GM23338 (cell line): Measurements from ENCODE around the gene B3GALNT1. TPM values are rescaled to one million over a fixed set of nuclear protein-coding genes. Genes with fewer than 3 reads are reported as not detected.

Experiments used
- ATAC-seq: fragments of 200-7000 bp; cut with Tn5 transposase; 3 replicates; pipeline ENCODE4 v1.9.1; 2020
- DNase-seq: peaks from one replicate; pipeline ENCODE4 v3.0.0-alpha.2; 2015; ENCODE audit warnings: low spot score
- H2AFZ ChIP-seq: fragments of 200-600 bp; sonication (generic); 2 replicates; pipeline ENCODE4 v1.8.0; 2016; ENCODE audit warnings: antibody characterized with exemption, mild to moderate bottlenecking, moderate library complexity
- H3F3A ChIP-seq: fragments of 200-600 bp; sonication (generic); replicated peaks from 2 replicates; pipeline ENCODE4 v1.8.0; 2017; ENCODE audit warnings: antibody characterized with exemption, mixed run types, low read depth
- H3K27ac ChIP-seq: fragments of 200-600 bp; sonication (generic); 2 replicates; pipeline ENCODE4 v1.6.1; 2016; ENCODE audit warnings: low read depth
- H3K27me3 ChIP-seq: fragments of 200-600 bp; sonication (generic); 2 replicates; pipeline ENCODE4 v1.8.0; 2016; ENCODE audit warnings: mild to moderate bottlenecking, mixed run types, moderate library complexity; ENCODE audit not compliant: insufficient read depth
- H3K36me3 ChIP-seq: fragments of 200-600 bp; sonication (generic); 2 replicates; pipeline ENCODE4 v1.8.0; 2016; ENCODE audit warnings: mild to moderate bottlenecking; ENCODE audit not compliant: insufficient read depth
- H3K4me1 ChIP-seq: fragments of 200-600 bp; sonication (generic); 2 replicates; pipeline ENCODE4 v1.8.0; 2016; ENCODE audit warnings: mild to moderate bottlenecking, moderate library complexity; ENCODE audit not compliant: insufficient read depth
- H3K4me2 ChIP-seq: fragments of 200-600 bp; sonication (generic); 2 replicates; pipeline ENCODE4 v1.7.1; 2017; ENCODE audit warnings: mixed run types
- H3K4me3 ChIP-seq: fragments of 200-600 bp; sonication (generic); 2 replicates; pipeline ENCODE4 v1.6.1; 2016; ENCODE audit warnings: mixed run types
- H3K79me2 ChIP-seq: fragments of 200-600 bp; sonication (generic); replicated peaks from 2 replicates; pipeline ENCODE4 v1.8.0; 2017; ENCODE audit warnings: mild to moderate bottlenecking; ENCODE audit not compliant: insufficient read depth
- H3K9me2 ChIP-seq: fragments of 200-600 bp; sonication (generic); 2 replicates; pipeline ENCODE4 v1.8.0; 2017; ENCODE audit not compliant: insufficient read depth
- H4K20me1 ChIP-seq: fragments of 200-600 bp; sonication (generic); replicated peaks from 2 replicates; pipeline ENCODE4 v1.8.0; 2017; ENCODE audit warnings: mild to moderate bottlenecking; ENCODE audit not compliant: insufficient read depth
- H3K27ac Mint-ChIP-seq: 2 replicates; pipeline ENCODE4 v1.8.0; 2020; ENCODE audit warnings: inconsistent platforms, mild to moderate bottlenecking, moderate library complexity, mixed read lengths
- H3K27me3 Mint-ChIP-seq: 3 replicates; pipeline ENCODE4 v1.8.0; 2022; ENCODE audit warnings: low read depth, mild to moderate bottlenecking, moderate library complexity, mixed read lengths, inconsistent platforms; ENCODE audit not compliant: insufficient read depth, poor library complexity
- H3K36me3 Mint-ChIP-seq: 3 replicates; pipeline ENCODE4 v1.8.0; 2021; ENCODE audit warnings: low read depth, mild to moderate bottlenecking, inconsistent platforms, moderate library complexity, mixed read lengths
- H3K4me1 Mint-ChIP-seq: 3 replicates; pipeline ENCODE4 v1.8.0; 2020; ENCODE audit warnings: mild to moderate bottlenecking, inconsistent platforms, mixed read lengths
- H3K4me3 Mint-ChIP-seq: 3 replicates; pipeline ENCODE4 v1.8.0; 2021; ENCODE audit warnings: moderate library complexity, mild to moderate bottlenecking, inconsistent platforms, mixed read lengths
- H3K9me3 Mint-ChIP-seq: 3 replicates; pipeline ENCODE4 v1.8.0; 2020; ENCODE audit warnings: moderate library complexity, mild to moderate bottlenecking, inconsistent platforms, mixed read lengths
- ZNF331 ChIP-seq: fragments of 250-450 bp; sonication (Bioruptor Pico); IDR thresholded peaks from 2 replicates; pipeline ENCODE4 v1.5.0; 2020; ENCODE audit warnings: low read depth, mild to moderate bottlenecking, moderate library complexity
- polyA plus RNA-seq: library from polyadenylated mRNA; unstranded; fragments of >200 nt; fragmentation: Nextera tagmentation; extraction: Ambion mirVana; gene quantifications from 2 replicates; pipeline ENCODE4 v1.2.1, GENCODE V29; 2016
- total RNA-seq: library from RNA; depleted of rRNA; stranded (reverse); fragments of >200 nt; shearing (Covaris generic); gene quantifications from 2 replicates; pipeline ENCODE4 v1.2.3, GENCODE V29; 2014
- TF ChIP-seq, protein P1 (sequence below): fragments of 250-450 bp; sonication (Bioruptor Pico); IDR thresholded peaks from 2 replicates; pipeline ENCODE4 v1.5.0; 2020; ENCODE audit warnings: mild to moderate bottlenecking, moderate library complexity

The B3GALNT1 gene
- total and polyA plus RNA-seq, 2 experiments from 2014 or later = 3.3 to 5.9 TPM

DNA sequence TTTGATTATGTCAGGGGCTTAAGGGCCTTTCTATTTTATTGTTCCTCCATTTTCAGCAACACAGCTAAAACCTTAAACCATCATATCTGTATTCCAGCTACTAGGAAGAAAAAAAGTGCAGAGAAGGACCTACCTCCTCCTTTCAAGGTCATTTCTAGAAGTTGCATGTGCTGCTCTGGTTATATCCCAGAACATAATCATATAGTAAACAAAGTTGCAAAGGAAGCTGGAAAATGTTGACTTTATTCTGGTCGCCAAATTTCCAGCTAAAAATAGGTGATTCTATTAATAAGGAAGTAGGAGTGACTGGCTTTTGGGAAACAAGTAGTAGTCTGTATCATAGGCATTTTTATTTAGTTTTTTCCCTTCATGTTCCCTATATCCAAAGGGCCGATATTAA is 21.3 kb upstream of the B3GALNT1 start:
- H3K79me2 ChIP-seq = no peaks in the 10 kb centered on the region
- Mint-ChIP-seq H3K27ac (no peak overlapping the region), H3K36me3 (peaks cover 7% of the 10 kb centered on the region; the same call in 1 of the 3 replicates), H3K27me3 (no peaks in the 10 kb centered on the region), H3K4me1 (no peaks in the 10 kb centered on the region), H3K4me3 (no peak overlapping the region), H3K9me3 (peaks cover 39% of the 10 kb centered on the region)
- H4K20me1 ChIP-seq = no peaks in the 10 kb centered on the region
- H3K27ac ChIP-seq = no peak overlapping the region
- TF ChIP-seq, protein P1, sequence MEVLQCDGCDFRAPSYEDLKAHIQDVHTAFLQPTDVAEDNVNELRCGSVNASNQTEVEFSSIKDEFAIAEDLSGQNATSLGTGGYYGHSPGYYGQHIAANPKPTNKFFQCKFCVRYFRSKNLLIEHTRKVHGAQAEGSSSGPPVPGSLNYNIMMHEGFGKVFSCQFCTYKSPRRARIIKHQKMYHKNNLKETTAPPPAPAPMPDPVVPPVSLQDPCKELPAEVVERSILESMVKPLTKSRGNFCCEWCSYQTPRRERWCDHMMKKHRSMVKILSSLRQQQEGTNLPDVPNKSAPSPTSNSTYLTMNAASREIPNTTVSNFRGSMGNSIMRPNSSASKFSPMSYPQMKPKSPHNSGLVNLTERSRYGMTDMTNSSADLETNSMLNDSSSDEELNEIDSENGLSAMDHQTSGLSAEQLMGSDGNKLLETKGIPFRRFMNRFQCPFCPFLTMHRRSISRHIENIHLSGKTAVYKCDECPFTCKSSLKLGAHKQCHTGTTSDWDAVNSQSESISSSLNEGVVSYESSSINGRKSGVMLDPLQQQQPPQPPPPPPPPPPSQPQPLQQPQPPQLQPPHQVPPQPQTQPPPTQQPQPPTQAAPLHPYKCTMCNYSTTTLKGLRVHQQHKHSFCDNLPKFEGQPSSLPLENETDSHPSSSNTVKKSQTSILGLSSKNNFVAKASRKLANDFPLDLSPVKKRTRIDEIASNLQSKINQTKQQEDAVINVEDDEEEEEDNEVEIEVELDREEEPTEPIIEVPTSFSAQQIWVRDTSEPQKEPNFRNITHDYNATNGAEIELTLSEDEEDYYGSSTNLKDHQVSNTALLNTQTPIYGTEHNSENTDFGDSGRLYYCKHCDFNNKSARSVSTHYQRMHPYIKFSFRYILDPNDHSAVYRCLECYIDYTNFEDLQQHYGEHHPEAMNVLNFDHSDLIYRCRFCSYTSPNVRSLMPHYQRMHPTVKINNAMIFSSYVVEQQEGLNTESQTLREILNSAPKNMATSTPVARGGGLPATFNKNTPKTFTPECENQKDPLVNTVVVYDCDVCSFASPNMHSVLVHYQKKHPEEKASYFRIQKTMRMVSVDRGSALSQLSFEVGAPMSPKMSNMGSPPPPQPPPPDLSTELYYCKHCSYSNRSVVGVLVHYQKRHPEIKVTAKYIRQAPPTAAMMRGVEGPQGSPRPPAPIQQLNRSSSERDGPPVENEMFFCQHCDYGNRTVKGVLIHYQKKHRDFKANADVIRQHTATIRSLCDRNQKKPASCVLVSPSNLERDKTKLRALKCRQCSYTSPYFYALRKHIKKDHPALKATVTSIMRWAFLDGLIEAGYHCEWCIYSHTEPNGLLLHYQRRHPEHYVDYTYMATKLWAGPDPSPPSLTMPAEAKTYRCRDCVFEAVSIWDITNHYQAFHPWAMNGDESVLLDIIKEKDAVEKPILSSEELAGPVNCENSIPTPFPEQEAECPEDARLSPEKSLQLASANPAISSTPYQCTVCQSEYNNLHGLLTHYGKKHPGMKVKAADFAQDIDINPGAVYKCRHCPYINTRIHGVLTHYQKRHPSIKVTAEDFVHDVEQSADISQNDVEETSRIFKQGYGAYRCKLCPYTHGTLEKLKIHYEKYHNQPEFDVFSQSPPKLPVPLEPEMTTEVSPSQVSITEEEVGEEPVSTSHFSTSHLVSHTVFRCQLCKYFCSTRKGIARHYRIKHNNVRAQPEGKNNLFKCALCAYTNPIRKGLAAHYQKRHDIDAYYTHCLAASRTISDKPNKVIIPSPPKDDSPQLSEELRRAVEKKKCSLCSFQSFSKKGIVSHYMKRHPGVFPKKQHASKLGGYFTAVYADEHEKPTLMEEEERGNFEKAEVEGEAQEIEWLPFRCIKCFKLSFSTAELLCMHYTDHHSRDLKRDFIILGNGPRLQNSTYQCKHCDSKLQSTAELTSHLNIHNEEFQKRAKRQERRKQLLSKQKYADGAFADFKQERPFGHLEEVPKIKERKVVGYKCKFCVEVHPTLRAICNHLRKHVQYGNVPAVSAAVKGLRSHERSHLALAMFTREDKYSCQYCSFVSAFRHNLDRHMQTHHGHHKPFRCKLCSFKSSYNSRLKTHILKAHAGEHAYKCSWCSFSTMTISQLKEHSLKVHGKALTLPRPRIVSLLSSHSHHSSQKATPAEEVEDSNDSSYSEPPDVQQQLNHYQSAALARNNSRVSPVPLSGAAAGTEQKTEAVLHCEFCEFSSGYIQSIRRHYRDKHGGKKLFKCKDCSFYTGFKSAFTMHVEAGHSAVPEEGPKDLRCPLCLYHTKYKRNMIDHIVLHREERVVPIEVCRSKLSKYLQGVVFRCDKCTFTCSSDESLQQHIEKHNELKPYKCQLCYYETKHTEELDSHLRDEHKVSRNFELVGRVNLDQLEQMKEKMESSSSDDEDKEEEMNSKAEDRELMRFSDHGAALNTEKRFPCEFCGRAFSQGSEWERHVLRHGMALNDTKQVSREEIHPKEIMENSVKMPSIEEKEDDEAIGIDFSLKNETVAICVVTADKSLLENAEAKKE (CRISPR knock-in tag) = no peak
- no peaks in the 10 kb centered on the region for H3K4me1 ChIP-seq
- no peaks in the 10 kb centered on the region for H3F3A ChIP-seq
- H3K4me2 ChIP-seq = no peak overlapping the region
- no peak overlapping the region for H3K4me3 ChIP-seq
- no peaks in the 10 kb centered on the region for H3K9me2 ChIP-seq
- no peak overlapping the region for H2AFZ ChIP-seq
- DNase-seq (no peak), ATAC-seq (no peak)
- no peaks in the 10 kb centered on the region; the same call in 1 of the 2 replicates for H3K36me3 ChIP-seq
- H3K27me3 ChIP-seq = no peaks in the 10 kb centered on the region

DNA sequence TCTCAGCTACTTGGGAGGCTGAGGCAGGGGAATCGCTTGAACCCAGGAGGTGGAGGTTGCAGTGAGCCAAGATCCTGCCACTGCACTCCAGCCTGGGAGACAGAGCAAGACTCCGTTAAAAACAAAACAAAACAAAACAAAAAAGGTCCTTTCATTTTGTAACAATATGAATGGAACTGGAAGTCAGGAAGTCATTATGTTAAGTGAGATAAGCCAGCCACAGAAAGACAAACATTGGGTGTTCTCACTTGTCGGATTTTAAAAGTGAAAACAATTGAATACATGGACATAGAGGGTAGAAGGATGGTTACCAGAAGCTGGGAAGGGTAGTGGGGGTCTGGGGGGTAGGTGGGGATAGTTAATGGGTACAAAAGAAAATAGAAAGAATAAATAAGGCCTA is 12.5 kb upstream of the B3GALNT1 start:
- H3K9me2 ChIP-seq = no peaks in the 10 kb centered on the region
- Mint-ChIP-seq H3K4me3 (no peak overlapping the region), H3K27me3 (peaks cover 3% of the 10 kb centered on the region), H3K36me3 (peaks cover 45% of the 10 kb centered on the region), H3K9me3 (peaks cover 83% of the 10 kb centered on the region), H3K27ac (no peak overlapping the region), H3K4me1 (no peaks in the 10 kb centered on the region)
- H3F3A ChIP-seq = no peaks in the 10 kb centered on the region
- H3K27ac ChIP-seq = no peak overlapping the region
- H2AFZ ChIP-seq = no peak overlapping the region
- no peaks in the 10 kb centered on the region for H3K4me1 ChIP-seq
- no peaks in the 10 kb centered on the region for H3K27me3 ChIP-seq
- no peak overlapping the region for H3K4me3 ChIP-seq
- DNase-seq = no peak
- no peak overlapping the region for H3K4me2 ChIP-seq
- TF ChIP-seq ZNF331 (CRISPR knock-in tag) = no peak
- H3K36me3 ChIP-seq = no peaks in the 10 kb centered on the region; the same call in 1 of the 2 replicates
- H3K79me2 ChIP-seq = no peaks in the 10 kb centered on the region
- H4K20me1 ChIP-seq = no peaks in the 10 kb centered on the region
- ATAC-seq = no peak
